Measurements from ENCODE around the gene SLC22A7.

GRCh38 chr6:43318011-43318410, 20.0 kb downstream of the SLC22A7 start:
- TF ChIP-seq, protein P1, sequence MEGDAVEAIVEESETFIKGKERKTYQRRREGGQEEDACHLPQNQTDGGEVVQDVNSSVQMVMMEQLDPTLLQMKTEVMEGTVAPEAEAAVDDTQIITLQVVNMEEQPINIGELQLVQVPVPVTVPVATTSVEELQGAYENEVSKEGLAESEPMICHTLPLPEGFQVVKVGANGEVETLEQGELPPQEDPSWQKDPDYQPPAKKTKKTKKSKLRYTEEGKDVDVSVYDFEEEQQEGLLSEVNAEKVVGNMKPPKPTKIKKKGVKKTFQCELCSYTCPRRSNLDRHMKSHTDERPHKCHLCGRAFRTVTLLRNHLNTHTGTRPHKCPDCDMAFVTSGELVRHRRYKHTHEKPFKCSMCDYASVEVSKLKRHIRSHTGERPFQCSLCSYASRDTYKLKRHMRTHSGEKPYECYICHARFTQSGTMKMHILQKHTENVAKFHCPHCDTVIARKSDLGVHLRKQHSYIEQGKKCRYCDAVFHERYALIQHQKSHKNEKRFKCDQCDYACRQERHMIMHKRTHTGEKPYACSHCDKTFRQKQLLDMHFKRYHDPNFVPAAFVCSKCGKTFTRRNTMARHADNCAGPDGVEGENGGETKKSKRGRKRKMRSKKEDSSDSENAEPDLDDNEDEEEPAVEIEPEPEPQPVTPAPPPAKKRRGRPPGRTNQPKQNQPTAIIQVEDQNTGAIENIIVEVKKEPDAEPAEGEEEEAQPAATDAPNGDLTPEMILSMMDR (conservative IDR thresholded peaks at IDR 0.05): no peak
- no peak for TF ChIP-seq EZH2 (IDR thresholded peaks at IDR 0.05; ENCODE audit: low read depth)

Measured in PC-9 (cell line).